Gastrocnemius medialis (tissue), 4 donors: ENCODE results near the gene DDX3X. TPM values are rescaled to one million over a fixed set of nuclear protein-coding genes. Genes with fewer than 3 reads are reported as not detected.
"Not testable (repeated sequence)": the region's sequence is repeated elsewhere in the genome, so short reads cannot be mapped to it uniquely, and the experiment has no call there.

Experiments used
- ATAC-seq, 2 donors: fragments of 150-250 bp; one replicate each; pipeline ENCODE4 v1.9.1; 2016
- DNase-seq, 2 donors: peaks; one replicate each; pipeline ENCODE4 v3.0.0-alpha.2; 2019
- H3K27ac ChIP-seq, 4 donors: fragments of 200-600 bp; sonication (generic); 1 replicate in 1 of 4; 2 replicates in 3 of 4; pipeline ENCODE4 v1.5.1; 2016 to 2018; ENCODE audit warnings: mild to moderate bottlenecking in 2 of 4, moderate library complexity in 1 of 4
- H3K27me3 ChIP-seq, 3 donors: fragments of 200-600 bp; sonication (generic) in 2 of 3; 1 replicate in 1 of 3; 2 replicates in 2 of 3; pipeline versions ENCODE4 v1.5.1 to v1.6.0; 2016 to 2019; ENCODE audit warnings: mild to moderate bottlenecking in 1 of 3, moderate library complexity in 1 of 3
- H3K36me3 ChIP-seq, 2 donors: fragments of 200-600 bp; sonication (generic) in 1 of 2; one replicate each; pipeline ENCODE4 v1.5.1; 2017 to 2018
- H3K4me1 ChIP-seq, 2 donors: fragments of 200-600 bp; sonication (generic) in 1 of 2; one replicate each; pipeline ENCODE4 v1.5.1; 2016 to 2017; ENCODE audit warnings: mild to moderate bottlenecking in 2 of 2
- H3K4me3 ChIP-seq, 4 donors: fragments of 200-600 bp; sonication (generic) in 3 of 4; 1 replicate in 1 of 4; 2 replicates in 3 of 4; pipeline ENCODE4 v1.5.1; 2016 to 2019; ENCODE audit warnings: mild to moderate bottlenecking in 2 of 4
- H3K9me3 ChIP-seq, 3 donors: fragments of 200-600 bp; sonication (generic) in 2 of 3; 1 replicate in 1 of 3; 2 replicates in 2 of 3; pipeline ENCODE4 v1.5.1; 2016 to 2019
- CTCF ChIP-seq, 5 experiments: fragments of 450-650 bp in 3 of 5; fragments of 200-600 bp in 2 of 5; sonication (generic) in 2 of 5; IDR thresholded peaks in 4 of 5; conservative IDR thresholded peaks in 1 of 5; 1 replicate in 4 of 5; 2 replicates in 1 of 5; pipeline ENCODE4 v1.5.1; 2016 to 2019; ENCODE audit warnings: antibody characterized with exemption in 5 of 5, mild to moderate bottlenecking in 3 of 5, moderate library complexity in 3 of 5
- POLR2A ChIP-seq, 2 donors: fragments of 450-650 bp; IDR thresholded peaks; one replicate each; pipeline ENCODE4 v1.6.1; 2017; ENCODE audit warnings: antibody characterized with exemption in 2 of 2, mild to moderate bottlenecking in 2 of 2, moderate library complexity in 2 of 2
- in situ Hi-C, 4 donors: fragments of 200-750 bp; cut with MboI; loops; one replicate each; pipeline versions ENCODE4 v1.15.0 to v1.8.0; 2017; ENCODE audit warnings: low sequenced_read_pairs in 4 of 4
- intact Hi-C: fragments of 100-400 bp; cut with DNase I; formaldehyde crosslinking; loops from one replicate; pipeline ENCODE4 v1.15.1; 2023; ENCODE audit warnings: low total_unique reads
- total RNA-seq, 4 donors: library from RNA; depleted of rRNA; stranded (reverse); fragments of >200 nt; gene quantifications; one replicate each; pipeline versions ENCODE4 v1.1.0 to v1.2.3, GENCODE V29; 2016

Gene DDX3X
- 100 to 1,000 TPM; 196 to 331 (median 272) TPM for total RNA-seq

GRCh38 chrX:41333744-41334362 lies at the start of gene DDX3X:
DDX3X (plus strand) TSS chrX:41334162; CDS start chrX:41334253, 91 bp downstream.
- in situ Hi-C loops (loop anchor here in 2 of 4 donors (10.0 kb wide), 2 partner anchors 111 to 689 kb away; partner anchors contain the start of genes CXorf38 (in 1 of the 2) and NYX (in 1 of the 2)), intact Hi-C loops (loop anchor here (2.0 kb wide), 3 partner anchors 109 to 687 kb away; partner anchors contain the start of genes CXorf38 and USP9X)
- no peaks in the 10 kb centered on the region for H3K27me3 ChIP-seq
- H3K27ac ChIP-seq, result peak within 1 kb of the TSS; percentile 93 to 99 (median 98)
- peaks cover 11 to 33% of the 10 kb centered on the region in 2 donors for H3K4me1 ChIP-seq
- no peaks in the 10 kb centered on the region for H3K9me3 ChIP-seq
- peak; percentile 76 to 79 for ATAC-seq
- DNase-seq, result peak; percentile 62 to 80
- peaks cover 0 to 11% of the 10 kb centered on the region in 2 donors for H3K36me3 ChIP-seq
- peak within 1 kb of the TSS; percentile 73 to 96 (median 84) for H3K4me3 ChIP-seq
- TF ChIP-seq CTCF (IDR thresholded peaks at IDR 0.05 in 4 of 5, conservative IDR thresholded peaks at IDR 0.05 in 1 of 5) (peak in 4 of 5 experiments; percentile 5 to 51 (median 42)), POLR2A (IDR thresholded peaks at IDR 0.05) (peak; percentile 99)

- not testable (repeated sequence) for DNase-seq, ATAC-seq
- in situ Hi-C loops, result loop anchor here in 2 of 4 donors (25.0 kb wide), 2 partner anchors 126 to 476 kb away; no protein-coding TSS in a partner anchor
These were observed 48.0 kb upstream of the DDX3X start for GRCh38 chrX:41285928-41286327.

GRCh38 chrX:41288641-41289040 lies 45.3 kb upstream of the DDX3X start:
- Histone ChIP-seq H3K27ac (no peak overlapping the region), H3K9me3 (no peaks in the 10 kb centered on the region), H3K36me3 (no peaks in the 10 kb centered on the region), H3K27me3 (no peaks in the 10 kb centered on the region), H3K4me1 (no peaks in the 10 kb centered on the region), H3K4me3 (no peak overlapping the region)
- in situ Hi-C loops, result loop anchor here in 2 of 4 donors (25.0 kb wide), 2 partner anchors 124 to 474 kb away; no protein-coding TSS in a partner anchor
- TF ChIP-seq CTCF (IDR thresholded peaks at IDR 0.05 in 4 of 5, conservative IDR thresholded peaks at IDR 0.05 in 1 of 5) (no peak), POLR2A (IDR thresholded peaks at IDR 0.05) (no peak)
- DNase-seq (no peak), ATAC-seq (no peak)
- intact Hi-C loops, result no loop called here

More at GRCh38 chrX:41285928-41286327, 48.0 kb upstream of the DDX3X start:
- H3K4me3 ChIP-seq, H3K4me1 ChIP-seq, H3K27me3 ChIP-seq, H3K27ac ChIP-seq, H3K9me3 ChIP-seq, intact Hi-C loops, H3K36me3 ChIP-seq: not testable (repeated sequence)

GRCh38 chrX:41289095-41289494 lies 44.9 kb upstream of the DDX3X start:
- in situ Hi-C loops (loop anchor here in 2 of 4 donors (25.0 kb wide), 2 partner anchors 123 to 473 kb away; no protein-coding TSS in a partner anchor), intact Hi-C loops (no loop called here)
- no peaks in the 10 kb centered on the region for H3K9me3 ChIP-seq
- DNase-seq (no peak), ATAC-seq (no peak)
- H3K27me3 ChIP-seq, result no peaks in the 10 kb centered on the region
- no peaks in the 10 kb centered on the region for H3K36me3 ChIP-seq
- H3K27ac ChIP-seq, result no peak overlapping the region
- TF ChIP-seq POLR2A (IDR thresholded peaks at IDR 0.05) (no peak), CTCF (IDR thresholded peaks at IDR 0.05 in 4 of 5, conservative IDR thresholded peaks at IDR 0.05 in 1 of 5) (no peak)
- no peaks in the 10 kb centered on the region for H3K4me1 ChIP-seq
- H3K4me3 ChIP-seq, result no peak overlapping the region

- intact Hi-C loops, result no loop called here
- H3K36me3 ChIP-seq, result no peaks in the 10 kb centered on the region
- DNase-seq (no peak), ATAC-seq (no peak)
- H3K27ac ChIP-seq, result no peak overlapping the region
- H3K4me3 ChIP-seq, result no peak overlapping the region
- no peaks in the 10 kb centered on the region for H3K9me3 ChIP-seq
- in situ Hi-C loops, result loop anchor here in 2 of 4 donors (25.0 kb wide), 2 partner anchors 121 to 471 kb away; no protein-coding TSS in a partner anchor
- no peaks in the 10 kb centered on the region for H3K27me3 ChIP-seq
- no peak for TF ChIP-seq POLR2A (IDR thresholded peaks at IDR 0.05)
- no peak for TF ChIP-seq CTCF (IDR thresholded peaks at IDR 0.05 in 4 of 5, conservative IDR thresholded peaks at IDR 0.05 in 1 of 5)
- H3K4me1 ChIP-seq, result no peaks in the 10 kb centered on the region
These were observed 42.7 kb upstream of the DDX3X start for GRCh38 chrX:41291309-41291708.
